Esophagus (tissue), 2 donors: ENCODE data around the gene HES1. TPM values are rescaled to one million over a fixed set of nuclear protein-coding genes. Genes with fewer than 3 reads are reported as not detected.

Experiments
- H3K27ac ChIP-seq, 2 donors: one replicate each; pipeline ENCODE4 v1.5.1; 2013; ENCODE audit warnings: low read depth in 2 of 2, mild to moderate bottlenecking in 2 of 2, inconsistent platforms in 1 of 2, low read length in 1 of 2, moderate library complexity in 1 of 2
- H3K27me3 ChIP-seq, 2 donors: one replicate each; pipeline ENCODE4 v1.6.1; 2013; ENCODE audit warnings: low read length in 2 of 2, control low read depth in 1 of 2, mild to moderate bottlenecking in 1 of 2; ENCODE audit not compliant: insufficient read depth in 2 of 2, control insufficient read depth in 1 of 2
- H3K36me3 ChIP-seq, 2 donors: one replicate each; pipeline ENCODE4 v1.6.1; 2013; ENCODE audit warnings: low read length in 1 of 2; ENCODE audit not compliant: control insufficient read depth in 2 of 2, insufficient read depth in 2 of 2
- H3K4me1 ChIP-seq, 2 donors: one replicate each; pipeline ENCODE4 v1.6.1; 2013; ENCODE audit warnings: low read length in 1 of 2; ENCODE audit not compliant: control insufficient read depth in 2 of 2, insufficient read depth in 2 of 2
- H3K4me3 ChIP-seq, 2 donors: one replicate each; pipeline ENCODE4 v1.5.1; 2013; ENCODE audit warnings: low read length in 2 of 2, mild to moderate bottlenecking in 2 of 2, low read depth in 1 of 2, moderate library complexity in 1 of 2
- H3K9me3 ChIP-seq, 2 donors: one replicate each; pipeline ENCODE4 v1.6.1; 2013; ENCODE audit warnings: mild to moderate bottlenecking in 2 of 2, low read depth in 1 of 2, low read length in 1 of 2, moderate library complexity in 1 of 2; ENCODE audit not compliant: control insufficient read depth in 2 of 2, insufficient read depth in 1 of 2
- WGBS, 2 donors: extraction: QIAGEN DNeasy Blood & Tissue Kit; methylation state at CpG; one replicate each; pipeline ENCODE4 v1.1.7; 2013; 5-methylcytosine and 5-hydroxymethylcytosine counted together
- polyA plus RNA-seq, 2 donors: library from polyadenylated mRNA; stranded (reverse); fragments of 200-250 nt; gene quantifications; one replicate each; pipeline ENCODE4 v1.2.3, GENCODE V29; 2013
- donor health status: healthy with polysubstance abuse.
- donor health status: Bipolar disorder and iron deficiency.

The HES1 gene
- polyA plus RNA-seq, 2 donors: 68.9 to 78.3 TPM

DNA sequence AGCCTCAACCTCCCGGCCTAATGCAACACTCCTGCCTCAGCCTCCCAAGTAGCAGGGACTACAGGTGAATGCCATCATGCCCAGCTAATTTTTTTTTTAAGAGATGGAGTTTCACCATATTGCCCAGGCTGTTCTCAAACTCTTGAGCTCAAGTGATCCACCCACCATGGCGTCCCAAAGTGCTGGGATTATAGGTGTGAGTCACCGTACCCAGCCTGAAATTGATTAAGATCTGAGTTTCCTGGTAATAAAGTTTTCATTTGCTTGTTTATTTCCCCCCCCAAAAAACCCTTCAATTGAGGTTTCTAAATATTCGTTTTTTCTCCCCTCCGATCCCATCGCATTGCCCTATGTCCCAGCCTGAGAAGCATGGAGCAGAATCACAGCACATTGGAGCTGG, 39.0 kb downstream of the HES1 start:
- Histone ChIP-seq H3K9me3 (no peaks in the 10 kb centered on the region), H3K27ac (no peak overlapping the region)
- WGBS, 2 donors: 88 to 91% methylated on average over 6 of the region's 6 CpGs

DNA sequence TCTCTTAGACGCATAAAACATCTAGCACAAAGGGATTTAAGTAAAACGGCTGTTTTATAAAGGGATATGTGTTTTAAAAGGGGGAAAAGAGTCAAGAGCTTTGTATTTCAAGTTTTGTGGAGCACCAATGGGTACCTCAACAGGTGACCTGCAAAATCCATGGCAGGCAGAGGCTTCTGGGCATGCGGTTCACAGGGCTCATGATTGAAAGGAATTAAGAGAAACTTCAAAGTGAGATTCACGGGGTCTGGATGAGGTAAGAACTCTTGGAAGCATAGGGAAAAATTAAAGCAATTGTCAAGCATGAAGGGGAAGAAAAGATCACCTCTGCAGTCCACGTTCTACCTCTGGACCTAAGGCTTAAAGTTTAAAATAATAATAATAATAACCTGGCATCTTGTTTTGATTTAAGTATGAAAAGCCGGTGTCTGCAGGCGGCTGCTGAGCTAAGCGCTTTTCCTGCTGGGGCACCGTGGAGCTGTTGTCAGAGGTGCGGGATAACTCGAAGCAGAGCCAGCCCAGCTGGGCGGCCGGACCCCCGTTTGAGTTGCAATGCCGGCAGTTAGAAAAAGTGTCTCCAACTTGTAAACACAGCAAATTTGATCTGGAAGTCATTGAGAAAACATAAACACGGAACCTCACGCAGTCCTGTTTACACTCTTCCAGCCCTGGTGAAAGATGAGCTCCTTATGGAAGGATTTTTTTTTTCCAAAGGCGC, 40.5 kb downstream of the HES1 start:
- WGBS, 2 donors: 65 to 72% methylated on average over 18 of the region's 18 CpGs
- Histone ChIP-seq H3K9me3 (no peaks in the 10 kb centered on the region), H3K27me3 (no peaks in the 10 kb centered on the region), H3K36me3 (no peaks in the 10 kb centered on the region), H3K4me3 (no peak overlapping the region), H3K27ac (no peak overlapping the region), H3K4me1 (peaks cover 0 to 4% of the 10 kb centered on the region in 2 donors)

More for the DNA sequence above, 39.0 kb downstream of the HES1 start:
- H3K36me3 ChIP-seq: no peaks in the 10 kb centered on the region
- peaks cover 0 to 4% of the 10 kb centered on the region in 2 donors for H3K4me1 ChIP-seq
- H3K27me3 ChIP-seq: no peaks in the 10 kb centered on the region
- no peak overlapping the region for H3K4me3 ChIP-seq

DNA sequence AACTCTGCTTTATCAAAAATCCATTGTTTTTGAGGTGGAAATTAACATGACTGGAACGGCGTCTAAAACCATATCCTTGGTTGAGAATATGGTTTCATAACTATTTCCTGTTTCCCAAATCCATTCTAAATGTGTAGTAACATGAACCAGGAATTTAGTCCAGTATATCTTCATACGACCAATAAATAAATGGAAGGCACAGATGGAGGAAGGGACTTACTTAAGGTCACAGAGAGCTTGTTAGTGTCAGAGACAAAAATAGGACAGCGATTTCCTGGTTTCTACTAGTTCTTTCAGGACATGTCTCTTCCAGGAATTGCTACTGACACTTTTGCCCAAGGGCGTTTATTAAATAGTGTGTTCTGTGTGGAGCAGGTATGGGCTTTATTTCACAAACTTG, 41.2 kb downstream of the HES1 start:
- 50 to 64% methylated on average over 5 of the region's 5 CpGs for WGBS, 2 donors
- Histone ChIP-seq H3K4me1 (peaks cover 0 to 4% of the 10 kb centered on the region in 2 donors), H3K9me3 (no peaks in the 10 kb centered on the region), H3K27me3 (no peaks in the 10 kb centered on the region), H3K36me3 (no peaks in the 10 kb centered on the region), H3K4me3 (no peak overlapping the region), H3K27ac (no peak overlapping the region)

GRCh38 chr3:194178128-194178527, 42.2 kb downstream of the HES1 start:
- Histone ChIP-seq H3K27me3 (no peaks in the 10 kb centered on the region), H3K4me1 (peaks cover 0 to 4% of the 10 kb centered on the region in 2 donors), H3K4me3 (no peak overlapping the region), H3K9me3 (no peaks in the 10 kb centered on the region), H3K27ac (no peak overlapping the region), H3K36me3 (no peaks in the 10 kb centered on the region)
- WGBS, 2 donors: 81 to 86% methylated on average over 4 of the region's 4 CpGs

DNA sequence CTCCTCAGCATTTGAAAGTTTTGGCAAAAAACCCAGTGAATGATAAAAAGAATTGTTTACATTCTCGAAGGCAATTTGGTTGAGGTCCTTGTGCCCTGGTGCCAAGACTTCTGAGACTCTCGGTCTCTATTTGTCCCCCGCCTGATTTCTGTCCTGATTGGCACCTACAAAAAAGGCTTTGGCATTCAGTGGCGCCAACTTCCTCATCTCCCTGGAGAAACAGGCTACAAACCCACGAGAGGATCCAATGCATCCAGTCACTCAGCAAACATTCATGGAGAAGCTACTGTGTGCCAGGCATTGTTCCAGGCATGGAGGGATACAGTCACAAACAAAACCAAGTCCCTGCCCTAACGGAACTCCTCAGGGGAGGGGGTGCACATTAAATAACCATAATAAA, 42.7 kb downstream of the HES1 start:
- peaks cover 0 to 4% of the 10 kb centered on the region in 2 donors for H3K4me1 ChIP-seq
- H3K36me3 ChIP-seq: no peaks in the 10 kb centered on the region
- no peak overlapping the region for H3K27ac ChIP-seq
- no peak overlapping the region for H3K4me3 ChIP-seq
- WGBS, 2 donors: 33 to 34% methylated on average over 6 of the region's 6 CpGs
- no peaks in the 10 kb centered on the region for H3K9me3 ChIP-seq
- H3K27me3 ChIP-seq: no peaks in the 10 kb centered on the region

DNA sequence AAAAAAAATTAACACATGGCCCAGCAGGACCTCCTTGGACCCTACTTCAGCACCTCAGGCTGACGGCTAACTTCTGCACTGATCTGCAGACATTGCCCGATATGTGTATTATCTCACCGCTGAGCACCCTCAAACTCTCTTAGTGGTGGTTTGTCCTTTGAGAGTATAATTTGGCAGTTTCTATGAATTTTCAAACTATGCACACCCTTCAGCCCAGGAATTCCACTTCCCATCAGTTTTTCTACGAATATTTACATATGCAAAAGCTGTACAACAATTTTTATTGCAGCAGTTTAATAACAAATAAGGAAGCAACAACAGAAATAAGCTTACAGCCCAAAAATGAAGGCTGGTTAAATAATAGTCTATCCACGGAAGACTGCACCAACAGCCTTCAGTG, 44.6 kb downstream of the HES1 start:
- no peak overlapping the region for H3K4me3 ChIP-seq
- H3K4me1 ChIP-seq: peaks cover 0 to 4% of the 10 kb centered on the region in 2 donors
- no peaks in the 10 kb centered on the region for H3K9me3 ChIP-seq
- 88 to 93% methylated on average over 5 of the region's 5 CpGs for WGBS, 2 donors
- no peaks in the 10 kb centered on the region for H3K27me3 ChIP-seq
- no peaks in the 10 kb centered on the region for H3K36me3 ChIP-seq
- H3K27ac ChIP-seq: no peak overlapping the region

DNA sequence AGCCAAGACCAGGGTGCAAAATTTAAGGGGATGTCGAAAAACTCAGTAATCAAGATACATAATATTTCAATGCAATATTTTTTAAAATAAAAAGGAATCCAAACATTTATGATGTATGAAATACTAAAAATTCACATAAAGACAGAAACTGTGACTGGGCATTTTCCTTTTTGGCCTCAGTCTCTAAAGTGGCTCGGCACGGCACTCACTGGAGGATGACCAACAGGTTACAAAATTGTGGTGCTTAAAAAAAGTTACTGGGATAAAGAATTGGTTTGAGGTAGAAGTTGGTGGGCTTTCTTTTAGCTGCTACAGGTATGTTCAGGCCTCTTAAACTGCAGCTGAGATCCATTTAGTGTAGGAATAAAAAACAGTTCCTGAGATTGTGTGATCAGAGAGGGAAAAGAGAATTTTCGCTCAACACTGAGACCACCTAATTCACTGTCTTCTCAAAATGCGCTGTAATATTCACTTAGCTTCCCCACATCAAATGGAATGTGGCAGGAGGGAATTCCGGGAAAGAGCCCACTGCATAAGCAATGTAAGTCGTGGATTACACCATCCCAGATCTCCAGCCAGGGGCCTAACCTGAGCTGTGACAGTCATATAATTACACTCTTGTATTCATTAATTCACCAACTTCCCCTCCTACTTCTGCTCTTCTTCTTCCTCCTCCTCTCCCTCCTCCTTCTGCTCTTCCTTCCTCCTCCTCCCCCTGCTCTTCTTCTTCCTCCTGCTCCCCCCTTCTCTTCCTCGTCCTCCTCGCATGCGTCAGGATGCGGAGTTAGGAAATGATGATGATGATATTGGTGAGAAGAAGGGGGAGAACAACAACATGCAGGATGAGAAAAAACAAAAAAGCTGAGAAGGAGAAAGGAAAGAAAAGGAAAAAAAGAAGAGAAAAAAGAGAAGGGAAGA, 45.9 kb downstream of the HES1 start:
- no peaks in the 10 kb centered on the region for H3K9me3 ChIP-seq
- H3K4me1 ChIP-seq: peaks cover 0 to 4% of the 10 kb centered on the region in 2 donors

GRCh38 chr3:194183271-194183670, 47.3 kb downstream of the HES1 start:
- no peaks in the 10 kb centered on the region for H3K36me3 ChIP-seq
- peaks cover 0 to 3% of the 10 kb centered on the region in 2 donors for H3K4me1 ChIP-seq
- no peak overlapping the region for H3K4me3 ChIP-seq
- H3K9me3 ChIP-seq: no peaks in the 10 kb centered on the region
- no peak overlapping the region for H3K27ac ChIP-seq
- H3K27me3 ChIP-seq: no peaks in the 10 kb centered on the region
- 89 to 92% methylated on average over 4 of the region's 4 CpGs for WGBS, 2 donors

More for the DNA sequence above, 45.9 kb downstream of the HES1 start:
- WGBS, 2 donors: 90 to 95% methylated on average over 11 of the region's 11 CpGs
- H3K4me3 ChIP-seq: no peak overlapping the region
- H3K36me3 ChIP-seq: no peaks in the 10 kb centered on the region
- no peak overlapping the region for H3K27ac ChIP-seq
- no peaks in the 10 kb centered on the region for H3K27me3 ChIP-seq

DNA sequence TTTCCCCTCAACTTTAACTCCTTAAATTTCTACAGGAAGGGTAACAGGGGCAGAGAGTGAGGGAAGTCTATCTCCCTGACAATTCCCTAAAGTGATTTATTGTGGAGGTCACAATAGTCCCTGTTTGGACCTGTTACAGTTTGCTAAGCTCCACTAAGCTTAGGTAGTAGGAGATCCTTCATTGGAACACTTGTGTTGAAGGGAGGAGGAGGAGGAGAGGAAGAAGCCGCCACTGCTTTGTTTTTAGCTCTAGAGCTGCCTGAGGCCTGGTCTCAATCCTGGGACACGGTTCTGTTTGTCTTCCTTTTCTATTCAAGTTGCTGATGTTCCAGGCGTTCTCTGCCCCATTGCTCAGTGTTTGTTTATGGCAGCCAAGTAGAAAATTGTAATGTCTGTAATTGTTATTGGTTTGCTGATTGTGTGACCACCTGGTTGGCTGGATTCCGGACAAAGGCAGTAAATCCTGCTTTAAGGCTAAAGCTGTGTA, 48.4 kb downstream of the HES1 start:
- 47 to 48% methylated on average over 4 of the region's 4 CpGs for WGBS, 2 donors
- H3K4me3 ChIP-seq: no peak overlapping the region
- no peaks in the 10 kb centered on the region for H3K27me3 ChIP-seq
- H3K36me3 ChIP-seq: no peaks in the 10 kb centered on the region
- peaks cover 0 to 3% of the 10 kb centered on the region in 2 donors for H3K4me1 ChIP-seq
- peak overlapping the region; percentile 40 to 52 for H3K27ac ChIP-seq
- no peaks in the 10 kb centered on the region for H3K9me3 ChIP-seq
